ENCODE data around the gene ZSWIM6. TPM values are rescaled to one million over a fixed set of nuclear protein-coding genes. Genes with fewer than 3 reads are reported as not detected.

Gene ZSWIM6
- total RNA-seq, 1 donor from 2014 or later = 6.6 TPM

- intact Hi-C loops (cut with DNase I) = no loop called here
- ATAC-seq (ENCODE audit: poor library complexity) (no peak), DNase-seq (no peak)
These were observed 256.2 kb downstream of the ZSWIM6 start for GRCh38 chr5:61588216-61588615.

- intact Hi-C loops (cut with DNase I) = no loop called here
- no peak for DNase-seq
These were observed 257.9 kb downstream of the ZSWIM6 start for GRCh38 chr5:61589946-61590345.

GRCh38 chr5:61590473-61590872 lies 258.4 kb downstream of the ZSWIM6 start:
- intact Hi-C loops (cut with DNase I) = no loop called here
- no peak for DNase-seq
- ATAC-seq (ENCODE audit: poor library complexity) = no peak

More at GRCh38 chr5:61589946-61590345, 257.9 kb downstream of the ZSWIM6 start:
- no peak for ATAC-seq (ENCODE audit: poor library complexity)

- no peak for ATAC-seq (ENCODE audit: poor library complexity)
These were observed 259.8 kb downstream of the ZSWIM6 start for GRCh38 chr5:61591859-61592258.

GRCh38 chr5:61595426-61595825 lies 263.4 kb downstream of the ZSWIM6 start:
- DNase-seq (no peak), ATAC-seq (ENCODE audit: poor library complexity) (no peak)
- intact Hi-C loops (cut with DNase I) = no loop called here

More at GRCh38 chr5:61591859-61592258, 259.8 kb downstream of the ZSWIM6 start:
- no peak for DNase-seq
- intact Hi-C loops (cut with DNase I) = no loop called here

Other genes with a start within 250 kb of the ZSWIM6 start
- 19.2 TPM for gene SMIM15, start 169.8 kb upstream of the ZSWIM6 start, total RNA-seq